GM21717 (cell line): ENCODE results near the gene PDCD11.
"Not testable (repeated sequence)": the region's sequence is repeated elsewhere in the genome, so short reads cannot be mapped to it uniquely, and the experiment has no call there.

ENCODE experiments used
- ATAC-seq: cut with Tn5 transposase; IDR thresholded peaks from one replicate; pipeline ENCODE4 v1.9.1; 2021; ENCODE audit warnings: mild to moderate bottlenecking, moderate library complexity; ENCODE audit not compliant: unreplicated experiment

PDCD11 gene

DNA sequence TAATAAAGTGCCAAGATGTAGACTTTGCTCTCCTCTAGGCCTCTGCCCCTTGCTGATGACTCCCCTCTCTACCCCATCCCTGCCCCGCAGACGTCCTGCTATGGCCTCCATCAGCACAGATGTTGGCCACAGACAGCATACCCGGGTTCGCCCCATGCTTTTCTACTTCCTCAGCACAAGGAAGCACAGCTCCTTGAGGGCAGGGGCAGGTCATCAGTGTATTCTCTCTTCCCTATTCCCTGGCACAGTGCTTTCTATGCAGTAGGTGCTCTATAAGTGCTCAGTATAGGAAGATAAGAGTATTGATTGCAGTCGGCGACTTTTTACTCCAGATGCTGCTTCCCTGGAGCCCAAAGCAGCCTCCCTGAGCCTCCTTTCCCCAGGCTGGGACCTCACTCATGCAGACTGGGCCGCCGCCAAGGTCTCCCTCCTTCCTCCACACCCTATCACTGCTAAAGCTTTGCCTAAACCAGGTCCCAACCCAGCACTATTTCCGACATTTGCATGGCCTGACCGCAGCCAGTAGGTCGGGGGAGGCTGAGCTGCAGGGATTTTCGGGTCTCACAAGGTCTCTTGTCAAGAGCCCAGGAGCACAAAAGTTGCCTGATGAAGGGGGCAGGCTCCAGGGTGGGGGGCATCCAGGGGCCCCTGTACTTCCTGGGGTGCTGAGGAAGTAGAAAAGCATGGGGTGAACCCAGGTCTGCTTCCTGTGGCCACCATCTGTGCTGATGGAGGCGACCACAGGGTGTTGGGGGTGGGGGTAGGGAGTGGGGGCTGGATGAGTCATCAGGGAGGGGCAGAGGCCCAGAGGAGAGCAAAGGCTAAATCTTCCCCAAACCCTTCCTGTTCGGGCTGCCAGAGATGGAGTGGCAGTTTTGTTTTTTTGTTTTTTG, 74.6 kb downstream of the PDCD11 start:
- peak; percentile 74 for ATAC-seq

DNA sequence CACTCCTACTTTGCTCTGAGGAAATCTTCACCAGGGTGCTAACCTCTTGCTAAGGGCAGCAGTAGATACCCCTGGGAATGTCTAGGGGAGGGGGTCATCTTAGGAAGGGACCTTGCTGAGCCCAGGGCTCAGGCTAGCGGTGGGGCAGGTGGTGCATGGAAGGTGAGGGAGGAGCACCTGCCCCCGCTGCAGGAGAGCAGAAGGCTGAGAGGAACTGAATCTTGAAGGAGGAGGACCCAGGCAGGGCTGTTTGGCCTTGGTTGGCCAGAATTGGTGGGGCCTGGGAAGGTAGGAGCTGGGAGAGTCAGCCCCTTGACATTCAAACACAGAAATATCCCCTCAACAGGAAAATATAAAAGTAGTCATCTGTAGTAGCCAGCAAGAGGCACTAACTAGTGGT, 75.6 kb downstream of the PDCD11 start:
- peak; percentile 33 for ATAC-seq

DNA sequence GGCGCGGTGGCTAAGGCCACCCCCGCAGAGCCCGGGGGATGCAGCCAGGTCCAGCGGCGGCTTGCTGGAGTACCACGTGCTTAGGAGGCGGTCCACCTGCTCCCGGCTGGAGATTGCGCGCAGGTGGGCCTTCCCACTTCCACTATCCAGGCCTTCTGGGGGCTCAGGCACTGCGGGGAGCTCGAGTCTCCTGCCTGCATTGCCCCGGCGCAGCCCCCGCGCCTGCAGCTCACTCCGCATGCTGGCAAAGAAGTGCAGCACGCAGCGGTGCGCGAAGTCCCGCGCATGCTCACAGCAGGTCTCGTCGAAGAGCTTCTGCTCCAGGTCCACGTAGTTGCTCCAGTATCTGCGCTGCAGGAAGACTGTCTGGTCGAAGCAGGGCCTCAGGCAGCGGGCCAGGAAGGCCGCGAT, 76.8 kb downstream of the PDCD11 start:
- ATAC-seq = no peak

DNA sequence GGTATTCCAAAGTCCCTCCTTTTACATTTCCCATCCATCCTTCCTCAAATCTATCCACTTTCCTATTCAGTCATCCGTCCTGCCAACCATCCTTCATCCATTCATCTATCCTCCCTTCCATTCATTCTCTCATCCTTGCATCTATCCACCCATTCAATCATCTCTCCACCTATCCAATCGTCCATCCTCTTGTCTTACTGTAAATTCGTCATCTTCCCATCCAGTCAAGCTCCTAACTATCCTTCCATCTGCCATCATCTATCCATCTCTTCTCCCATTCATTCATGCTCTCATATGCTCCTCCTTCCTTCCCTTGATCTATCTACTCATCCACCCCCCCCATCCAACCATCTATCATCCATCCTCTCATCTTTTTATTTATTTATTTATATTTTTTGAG, 77.7 kb downstream of the PDCD11 start:
- ATAC-seq = no peak

DNA sequence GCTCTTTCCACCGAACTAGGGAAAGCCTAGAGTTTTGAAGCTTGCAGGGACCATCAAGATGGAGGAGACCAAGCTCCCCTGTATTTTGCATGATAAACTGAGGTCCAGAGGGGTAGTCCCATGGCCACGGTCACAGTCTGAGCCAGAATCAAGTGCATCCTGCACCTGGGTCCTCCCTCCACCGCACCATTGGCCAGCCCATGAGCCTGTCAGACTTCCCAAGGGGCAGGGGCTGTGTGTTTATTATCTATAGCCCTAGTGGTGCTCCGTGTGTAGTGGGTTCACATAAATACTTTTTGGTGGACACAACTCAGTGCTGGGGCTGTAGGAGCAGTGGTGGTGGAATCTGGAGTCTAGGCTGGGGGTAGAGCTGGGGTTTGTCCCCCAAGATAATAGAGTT, 79.0 kb downstream of the PDCD11 start:
- no peak for ATAC-seq

DNA sequence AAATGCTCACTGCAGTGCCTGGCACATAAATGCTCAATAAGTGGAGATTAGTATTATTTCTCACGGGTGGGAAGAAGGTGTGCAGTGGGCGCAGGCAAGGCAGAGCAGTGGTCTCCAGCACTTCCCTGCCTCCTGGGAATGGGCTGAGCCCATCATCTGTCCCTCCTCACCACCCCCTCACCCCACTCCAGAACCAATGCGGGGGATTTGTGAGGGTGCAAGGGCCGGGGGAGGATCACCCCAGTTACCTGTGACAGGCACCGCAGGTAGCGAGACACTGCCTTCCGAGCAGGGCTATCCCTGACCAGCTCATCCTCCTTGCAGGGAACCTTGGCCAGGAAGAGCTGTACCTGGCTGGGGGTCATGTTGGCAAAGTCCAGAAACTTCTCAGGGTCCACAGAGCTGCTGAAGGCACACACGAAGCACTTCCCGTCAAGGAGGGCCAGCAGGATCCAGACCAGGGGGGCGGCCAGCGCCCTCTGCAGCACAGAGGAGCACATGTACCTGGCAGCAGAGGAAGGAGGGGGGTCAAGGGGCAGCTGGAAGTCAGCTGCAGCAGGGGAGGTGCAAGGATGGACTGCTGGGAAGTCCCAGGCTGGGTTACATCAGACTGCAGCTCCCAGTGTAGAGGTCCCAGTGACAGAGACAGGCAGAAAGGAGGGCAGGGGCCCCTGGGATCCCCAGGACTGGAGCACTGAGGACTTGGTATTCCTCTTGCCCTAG, 79.8 kb downstream of the PDCD11 start:
- ATAC-seq = no peak

DNA sequence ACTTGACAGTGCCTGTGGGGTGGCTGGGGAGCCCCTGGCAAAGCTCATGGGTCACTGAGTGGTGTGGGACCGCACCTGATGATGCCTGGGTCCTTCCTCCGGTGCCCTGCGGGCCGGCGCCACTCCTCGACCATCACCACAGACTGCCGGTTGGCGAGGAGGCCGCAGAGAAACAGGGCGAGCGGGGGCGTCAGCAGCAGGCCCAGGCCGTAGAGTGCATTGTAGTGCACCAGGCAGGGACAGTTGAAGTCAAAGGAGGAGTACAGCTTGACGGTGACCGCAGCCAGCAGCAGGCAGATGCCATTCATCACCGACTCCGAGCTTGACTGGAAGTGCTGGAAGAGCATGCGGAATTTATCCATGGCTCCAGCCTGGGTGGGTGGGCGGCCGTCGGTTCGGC, 82.2 kb downstream of the PDCD11 start:
- ATAC-seq = no peak

DNA sequence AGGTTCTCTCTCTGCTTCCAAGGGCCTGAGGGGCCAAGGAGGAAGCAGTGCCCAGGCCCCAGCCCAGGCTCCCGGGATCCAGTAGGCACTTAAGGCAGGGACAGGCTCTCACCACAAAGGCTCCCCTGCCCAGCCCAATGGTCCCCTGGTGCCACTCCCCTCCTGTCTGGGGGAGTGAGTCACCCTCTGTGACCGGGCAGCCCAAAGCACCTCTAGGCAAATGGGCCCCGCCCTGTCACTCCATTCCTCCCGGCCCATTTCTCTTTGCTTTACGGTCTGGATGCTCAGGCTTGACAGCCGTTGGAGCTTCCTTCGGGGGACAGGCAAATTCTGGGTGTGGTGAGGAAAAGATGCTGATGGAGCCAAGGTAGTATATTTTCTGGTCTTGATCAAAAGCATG, 82.7 kb downstream of the PDCD11 start, which contains the start of gene CALHM3:
Gene CALHM3, minus strand, starts transcription at position 106 of the 400 bp plus-strand sequence. CDS start 208 bp downstream, outside the sequence.
- no peak for ATAC-seq

DNA sequence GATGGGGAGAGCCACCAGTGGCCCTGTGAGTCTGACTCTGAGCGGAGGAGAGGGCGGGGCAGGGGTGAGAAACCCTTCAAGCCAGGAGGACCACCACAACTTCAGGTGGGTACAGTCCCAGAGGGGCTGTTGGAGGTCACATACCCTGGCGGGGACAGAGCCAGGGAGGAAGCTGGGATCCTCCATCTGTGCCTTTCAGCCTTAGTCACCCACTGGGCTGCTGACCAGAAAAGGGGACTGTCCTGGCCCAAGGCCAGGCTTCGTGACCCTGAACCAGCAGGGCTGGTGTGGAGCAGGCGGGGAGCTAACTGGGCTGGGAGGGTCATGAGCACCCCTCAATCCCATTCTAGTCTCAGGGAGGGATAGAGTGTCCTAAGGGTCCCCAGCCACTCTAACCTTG, 84.1 kb downstream of the PDCD11 start:
- no peak for ATAC-seq

DNA sequence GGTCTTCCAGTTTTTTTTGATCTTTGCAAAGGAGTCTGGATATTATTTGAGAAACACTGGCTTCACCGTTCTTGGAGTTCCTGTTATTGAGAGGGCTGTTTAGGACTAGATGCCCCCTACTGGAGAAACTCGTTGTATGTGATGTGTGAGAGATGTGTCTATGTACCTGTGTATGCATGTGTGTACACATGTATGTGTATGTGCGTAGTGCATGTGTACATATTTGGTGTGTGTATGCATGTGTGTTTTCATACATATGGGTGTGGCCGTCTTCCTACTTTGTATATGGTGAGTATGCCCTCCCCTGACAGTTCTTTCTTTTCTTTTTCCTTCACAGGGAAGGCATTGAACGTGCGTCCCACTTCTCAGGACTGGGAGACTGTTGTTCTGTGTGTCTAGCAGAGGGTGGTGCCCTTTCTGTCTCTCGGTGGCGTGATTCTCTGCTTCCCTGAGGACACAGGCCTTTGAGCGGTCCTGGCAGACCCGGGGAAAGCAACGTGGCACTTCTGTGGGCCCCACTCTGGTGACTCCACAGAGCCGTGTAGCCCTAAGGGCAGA, 85.6 kb downstream of the PDCD11 start:
- no peak for ATAC-seq

DNA sequence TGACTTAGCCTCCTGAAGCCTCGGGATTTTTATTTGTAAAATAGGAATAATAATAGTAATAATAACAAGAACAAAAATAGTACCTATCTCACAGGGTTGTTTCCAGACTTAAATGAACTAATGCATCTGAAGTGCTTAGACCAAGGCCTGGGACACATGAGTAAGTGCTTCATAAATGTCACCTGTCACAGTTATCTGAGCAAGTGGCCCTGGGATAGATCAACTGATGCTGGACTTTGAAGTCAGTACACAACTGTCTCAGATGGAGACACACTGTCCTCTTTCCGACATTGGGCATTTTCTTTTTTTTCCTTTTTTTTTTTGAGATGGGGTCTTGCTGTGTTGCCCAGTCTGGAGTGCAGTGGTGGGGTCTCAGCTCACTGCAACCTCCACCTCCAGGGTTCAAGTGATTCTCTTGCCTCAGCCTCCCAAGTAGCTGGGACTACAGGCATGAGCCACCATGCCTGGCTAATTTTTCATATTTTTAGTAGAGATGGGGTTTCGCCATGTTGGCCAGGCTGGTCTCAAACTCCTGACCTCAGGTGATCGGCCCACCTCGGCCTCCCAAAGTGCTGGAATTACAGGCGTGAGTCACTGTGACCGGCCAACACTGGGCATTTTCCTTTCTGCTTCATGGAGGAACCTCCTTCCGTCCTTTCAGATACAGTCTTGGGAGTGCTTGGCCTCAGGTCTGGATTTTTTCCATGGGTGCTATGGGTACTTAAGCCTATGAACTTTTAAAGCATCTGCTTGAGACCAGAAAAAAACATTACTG, 90.4 kb downstream of the PDCD11 start:
- ATAC-seq = not testable (repeated sequence)

DNA sequence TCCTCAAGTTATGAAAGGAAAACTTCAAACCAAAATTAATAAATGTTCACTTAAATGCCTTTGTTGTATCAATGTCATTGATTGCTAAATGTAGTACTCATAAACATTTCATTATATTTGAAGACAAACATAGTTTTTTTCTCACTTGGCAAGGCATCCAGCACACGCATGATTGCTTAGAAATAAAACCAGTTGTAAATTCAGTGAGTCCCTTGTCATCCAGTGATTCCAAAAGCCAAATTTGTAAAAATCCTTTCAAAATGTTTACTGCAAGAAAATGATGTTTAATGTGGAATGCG, 90.9 kb downstream of the PDCD11 start:
- ATAC-seq = no peak

DNA sequence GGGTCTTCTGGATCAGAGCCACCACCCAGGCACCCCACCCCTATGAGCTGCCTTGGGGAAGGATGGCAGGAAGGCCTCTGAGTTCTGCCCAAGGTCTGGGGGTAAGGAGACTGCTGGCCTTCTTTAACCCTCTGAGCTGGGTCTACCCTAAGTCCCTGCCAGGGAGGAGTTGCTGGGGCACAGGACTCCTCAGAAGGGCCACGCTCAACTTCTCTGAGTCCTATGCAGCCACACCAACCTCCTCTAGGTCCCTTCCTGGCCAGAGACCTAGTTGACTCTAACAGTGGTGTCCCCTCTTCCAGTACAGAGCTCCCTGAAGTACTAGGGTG, 94.5 kb downstream of the PDCD11 start:
- ATAC-seq = peak; percentile 16

DNA sequence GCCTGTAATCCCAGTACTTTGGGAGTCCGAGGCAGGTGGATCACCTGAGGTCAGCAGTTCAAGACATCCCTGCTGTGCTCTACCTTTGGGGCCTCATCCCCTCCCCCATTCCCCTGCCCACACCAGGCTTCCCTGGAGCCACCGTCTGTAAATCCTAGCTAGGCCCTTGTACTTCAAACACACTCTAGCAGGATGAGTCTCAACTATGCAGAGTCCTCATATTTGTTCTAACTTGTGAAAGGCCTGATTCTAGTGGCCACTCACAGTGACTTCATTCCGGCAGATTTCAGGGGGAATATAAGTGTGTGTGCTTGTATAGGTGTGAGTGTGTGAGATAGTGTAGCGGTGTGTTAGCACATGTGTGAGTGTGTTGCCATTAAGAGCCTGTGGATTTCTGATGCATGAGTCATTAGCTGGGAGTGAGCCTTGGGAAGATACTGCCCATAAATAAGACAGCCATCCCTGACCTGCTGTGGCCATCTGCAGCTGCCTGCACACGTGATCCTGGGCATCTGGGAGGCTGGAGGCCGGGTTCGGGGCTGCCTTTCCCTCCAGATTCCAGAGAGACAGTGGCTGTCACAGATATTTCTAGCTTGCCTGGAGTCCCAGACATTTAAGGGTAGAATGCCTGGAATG, 95.4 kb downstream of the PDCD11 start:
- no peak for ATAC-seq

DNA sequence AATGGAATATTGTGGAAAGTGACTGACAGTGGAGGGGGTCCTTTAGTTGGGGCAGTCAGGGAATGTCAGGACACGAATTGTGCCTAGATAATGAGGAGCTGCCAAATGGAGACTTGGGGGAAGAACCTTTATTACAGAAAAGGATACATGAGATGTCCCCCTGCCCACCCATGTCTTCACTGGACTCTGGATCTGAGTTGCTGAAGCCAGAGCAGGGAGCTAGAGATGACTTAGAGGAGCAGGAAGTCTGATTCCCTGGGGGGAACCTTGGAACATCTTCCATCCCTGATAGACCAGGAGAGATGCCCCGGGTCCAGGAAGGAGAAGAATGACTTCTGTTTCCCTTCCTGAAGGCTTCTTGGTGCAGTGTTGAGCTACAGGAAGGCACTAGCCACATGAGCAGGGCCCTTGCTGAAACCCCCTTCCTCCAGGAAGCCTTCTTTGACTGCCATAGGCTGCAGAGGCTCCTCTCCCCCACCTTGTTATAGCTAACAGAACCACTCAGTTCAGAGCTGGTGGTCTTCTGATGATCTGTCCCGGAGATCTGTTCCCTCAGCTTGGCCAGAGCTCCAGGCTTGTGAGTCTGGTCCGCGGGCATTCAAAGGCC, 96.3 kb downstream of the PDCD11 start:
- ATAC-seq = no peak

DNA sequence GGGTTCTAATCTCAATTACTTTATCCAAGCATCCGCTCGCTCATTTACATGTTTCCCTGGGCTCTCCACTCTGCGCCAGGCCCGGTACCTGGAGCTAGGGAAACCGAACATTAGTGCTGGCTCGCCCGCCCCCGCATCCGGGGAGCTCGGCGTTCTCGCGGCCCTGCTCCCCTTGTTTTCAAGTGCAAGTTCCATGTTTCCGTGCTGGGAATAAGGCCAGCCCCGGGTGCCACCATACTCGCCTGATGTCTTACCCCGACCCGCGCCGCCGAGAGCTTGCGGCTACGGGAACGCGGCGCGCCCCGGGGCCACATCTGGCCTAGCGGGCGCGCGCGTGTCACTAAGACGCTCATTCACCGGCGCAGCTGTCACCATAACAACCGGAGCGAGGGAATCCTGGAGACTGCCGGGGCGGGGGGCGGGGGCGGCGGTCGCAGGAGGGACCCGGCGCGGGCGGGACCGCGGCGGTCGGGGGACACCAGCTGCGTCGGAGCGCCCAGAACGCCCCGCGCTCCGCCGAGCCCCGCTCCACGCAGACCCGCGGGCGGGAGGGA, 97.0 kb downstream of the PDCD11 start, which contains the start of gene NEURL1:
Gene NEURL1, plus strand, starts transcription at position 344 of the 554 bp plus-strand sequence. CDS start 683 bp downstream, outside the sequence.
- ATAC-seq = no peak

DNA sequence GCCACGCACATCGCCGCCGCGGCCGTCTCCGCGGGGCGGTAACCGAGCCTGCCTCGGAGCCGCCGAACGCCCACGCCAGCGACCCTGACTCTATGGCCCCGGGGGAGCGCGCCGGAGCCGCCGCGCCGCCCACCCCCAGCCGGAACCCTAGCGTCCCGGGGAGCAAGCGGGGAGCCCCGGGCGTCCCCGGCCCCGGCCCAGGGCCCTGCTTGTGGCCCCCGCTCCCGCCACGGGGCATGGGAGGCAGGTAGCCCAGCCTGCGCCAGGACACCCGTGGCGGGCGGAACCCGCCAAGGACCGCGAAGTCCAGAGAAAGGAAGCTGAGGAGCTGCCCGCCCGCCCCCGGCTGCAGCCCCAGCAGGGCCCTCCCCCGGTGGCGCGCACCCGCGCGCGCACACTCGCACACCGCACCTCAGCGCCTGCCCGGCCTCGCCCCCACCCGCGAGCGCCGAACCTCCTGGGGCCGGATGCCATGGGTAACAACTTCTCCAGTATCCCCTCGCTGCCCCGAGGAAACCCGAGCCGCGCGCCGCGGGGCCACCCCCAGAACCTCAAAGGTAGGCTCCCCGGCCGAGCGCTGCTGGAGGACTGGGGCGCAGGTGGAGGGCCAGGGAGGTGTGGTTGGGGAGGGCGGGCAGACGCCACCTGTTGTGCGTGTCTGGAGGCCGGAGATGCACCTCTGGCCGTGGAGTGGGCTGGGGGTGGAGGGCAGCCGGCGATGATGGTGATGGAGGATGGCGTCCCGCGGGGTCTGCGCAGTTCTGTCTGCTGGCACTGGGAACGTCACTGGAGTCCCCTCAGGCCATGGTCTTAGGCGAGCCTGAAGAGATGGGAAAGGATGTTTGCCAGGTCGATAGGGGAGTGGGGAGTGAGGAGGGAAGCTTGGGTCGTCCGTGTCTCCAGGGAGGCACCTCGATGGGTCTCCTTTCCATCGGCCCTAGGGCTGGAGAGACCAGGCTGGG, 97.8 kb downstream of the PDCD11 start:
- ATAC-seq = no peak

DNA sequence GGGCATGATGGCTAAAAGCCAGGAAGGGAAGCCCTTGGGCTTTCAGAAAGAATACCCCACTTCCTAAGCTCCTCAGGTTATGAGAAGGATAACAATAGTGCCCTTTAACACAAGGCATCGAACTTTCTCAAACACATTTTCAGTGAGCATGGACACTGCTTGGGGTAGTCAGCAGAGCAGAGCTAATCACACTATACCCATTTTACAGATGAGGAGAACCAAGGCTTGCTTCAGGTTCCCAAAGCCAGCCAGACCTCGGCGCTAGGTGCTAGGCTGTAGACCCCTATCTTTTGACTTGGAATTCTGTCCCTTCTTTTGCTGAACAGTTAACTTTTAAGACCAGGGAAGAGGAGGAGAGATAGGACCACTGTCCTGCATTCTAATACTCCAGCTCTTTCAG, 98.9 kb downstream of the PDCD11 start:
- ATAC-seq = no peak
